Mesenchymal stem cell (in vitro differentiated cells and primary cell): Measurements from ENCODE around the gene PARN.
A peak's percentile ranks its signal among the peaks of the same experiment; 100 is the strongest.

Experiments
- DNase-seq: peaks from one replicate; pipeline ENCODE4 v3.0.0-alpha.2; 2013
- H2AFZ ChIP-seq: one replicate; pipeline ENCODE4 v1.6.1; 2013; ENCODE audit warnings: low read depth, mild to moderate bottlenecking, control low read depth, inconsistent platforms, low read length, moderate library complexity
- H2AK5ac ChIP-seq: 2 replicates; pipeline ENCODE4 v1.6.1; 2013; ENCODE audit warnings: low read length, moderate library complexity, mild to moderate bottlenecking, inconsistent platforms; ENCODE audit not compliant: severe bottlenecking
- H2BK120ac ChIP-seq: one replicate; pipeline ENCODE4 v1.6.1; 2013; ENCODE audit warnings: low read depth, mild to moderate bottlenecking, inconsistent platforms, low read length, moderate library complexity
- H2BK12ac ChIP-seq, 2 experiments: one replicate each; pipeline ENCODE4 v1.6.1; 2013; ENCODE audit warnings: inconsistent platforms in 2 of 2, low read length in 2 of 2, mild to moderate bottlenecking in 2 of 2, moderate library complexity in 2 of 2, control low read depth in 1 of 2
- H2BK15ac ChIP-seq: one replicate; pipeline ENCODE4 v1.6.1; 2013; ENCODE audit warnings: mild to moderate bottlenecking, low read depth, inconsistent platforms; ENCODE audit not compliant: poor library complexity, severe bottlenecking
- H2BK5ac ChIP-seq: 2 replicates; pipeline ENCODE4 v1.6.1; 2013; ENCODE audit warnings: low read depth, mild to moderate bottlenecking, low read length, control low read depth, inconsistent platforms; ENCODE audit not compliant: poor library complexity, severe bottlenecking
- H3K14ac ChIP-seq, 2 experiments: one replicate each; pipeline ENCODE4 v1.6.1; 2013; ENCODE audit warnings: inconsistent platforms in 2 of 2, low read length in 2 of 2, control low read depth in 1 of 2, mild to moderate bottlenecking in 1 of 2, moderate library complexity in 1 of 2
- H3K18ac ChIP-seq, 2 experiments: one replicate each; pipeline ENCODE4 v1.6.1; 2013; ENCODE audit warnings: inconsistent platforms in 2 of 2, low read length in 2 of 2, control low read depth in 1 of 2, low read depth in 1 of 2, mild to moderate bottlenecking in 1 of 2
- H3K23ac ChIP-seq, 2 experiments: one replicate each; pipeline ENCODE4 v1.6.1; 2013; ENCODE audit warnings: inconsistent platforms in 2 of 2, low read length in 2 of 2, mild to moderate bottlenecking in 2 of 2, moderate library complexity in 2 of 2, control low read depth in 1 of 2
- H3K27ac ChIP-seq: 2 replicates; pipeline ENCODE4 v1.5.1; 2013; ENCODE audit warnings: mild to moderate bottlenecking, moderate library complexity, low read length, control low read depth, inconsistent platforms; ENCODE audit not compliant: poor library complexity, severe bottlenecking
- H3K27me3 ChIP-seq, 2 experiments: 2 replicates each; pipeline versions ENCODE4 v1.6.1 to v1.7.0; 2013; ENCODE audit warnings: low read length in 2 of 2, mild to moderate bottlenecking in 2 of 2, moderate library complexity in 2 of 2, control low read depth in 1 of 2, inconsistent platforms in 1 of 2; ENCODE audit not compliant: control insufficient read depth in 1 of 2, insufficient read depth in 1 of 2
- H3K36me3 ChIP-seq, 2 experiments: 2 replicates each; pipeline versions ENCODE4 v1.6.1 to v1.7.0; 2013; ENCODE audit warnings: low read length in 2 of 2, control low read depth in 1 of 2, inconsistent platforms in 1 of 2, low read depth in 1 of 2, mild to moderate bottlenecking in 1 of 2; ENCODE audit not compliant: insufficient read depth in 2 of 2, control insufficient read depth in 1 of 2
- H3K4ac ChIP-seq, 2 experiments: one replicate each; pipeline ENCODE4 v1.6.1; 2013; ENCODE audit warnings: inconsistent platforms in 2 of 2, low read length in 2 of 2, mild to moderate bottlenecking in 2 of 2, moderate library complexity in 2 of 2, control low read depth in 1 of 2, low read depth in 1 of 2
- H3K4me1 ChIP-seq: 2 replicates; pipeline ENCODE4 v1.6.1; 2013; ENCODE audit warnings: low read depth, low read length, control low read depth; ENCODE audit not compliant: control insufficient read depth, insufficient read depth
- H3K4me2 ChIP-seq: 2 replicates; pipeline ENCODE4 v1.6.1; 2013; ENCODE audit warnings: low read length, mild to moderate bottlenecking, inconsistent platforms; ENCODE audit not compliant: poor library complexity, severe bottlenecking
- H3K4me3 ChIP-seq, 2 experiments: 2 replicates each; pipeline versions ENCODE4 v1.5.1 to v1.7.0; 2013; ENCODE audit warnings: low read length in 2 of 2, mild to moderate bottlenecking in 2 of 2, control low read depth in 1 of 2, low read depth in 1 of 2; ENCODE audit not compliant: insufficient read depth in 1 of 2
- H3K79me1 ChIP-seq: replicated peaks from 2 replicates; pipeline ENCODE4 v1.6.1; 2013; ENCODE audit warnings: mild to moderate bottlenecking, control low read depth, low read length, inconsistent platforms; ENCODE audit not compliant: poor library complexity, severe bottlenecking
- H3K9ac ChIP-seq: 2 replicates; pipeline ENCODE4 v1.7.0; 2013; ENCODE audit warnings: mild to moderate bottlenecking, low read length, moderate library complexity
- H3K9me3 ChIP-seq: 2 replicates; pipeline ENCODE4 v1.7.0; 2013; ENCODE audit warnings: mild to moderate bottlenecking, low read length; ENCODE audit not compliant: control insufficient read depth
- H4K8ac ChIP-seq: one replicate; pipeline ENCODE4 v1.6.1; 2013; ENCODE audit warnings: inconsistent platforms, mild to moderate bottlenecking, low read length, moderate library complexity
- H4K91ac ChIP-seq: one replicate; pipeline ENCODE4 v1.6.1; 2013; ENCODE audit warnings: mild to moderate bottlenecking, low read length, inconsistent platforms
- WGBS: methylation state at CpG from one replicate; pipeline ENCODE4 v1.1.7; 2013; ENCODE audit warnings: mixed read lengths; 5-methylcytosine and 5-hydroxymethylcytosine counted together

Gene PARN

GRCh38 chr16:14438256-14438655 lies 191.8 kb downstream of the PARN start:
- H3K27ac ChIP-seq: no peak overlapping the region
- WGBS: 100% methylated on average over 1 of the region's 1 CpG
- H2AFZ ChIP-seq: no peak overlapping the region
- no peaks in the 10 kb centered on the region for H3K9me3 ChIP-seq
- H4K8ac ChIP-seq: no peak overlapping the region
- H2BK5ac ChIP-seq: no peak overlapping the region
- H2BK12ac ChIP-seq: no peak overlapping the region
- H2BK120ac ChIP-seq: no peak overlapping the region
- H3K14ac ChIP-seq: no peak overlapping the region
- H3K18ac ChIP-seq: no peak overlapping the region
- no peak overlapping the region for H2BK15ac ChIP-seq
- H3K9ac ChIP-seq: no peak overlapping the region
- H3K36me3 ChIP-seq: peaks cover 7 to 9% of the 10 kb centered on the region in 2 experiments
- H3K4ac ChIP-seq: no peak overlapping the region
- H3K23ac ChIP-seq: no peak overlapping the region
- no peak overlapping the region for H4K91ac ChIP-seq
- no peak overlapping the region for H2AK5ac ChIP-seq
- no peak overlapping the region for H3K4me3 ChIP-seq
- peaks cover 3% of the 10 kb centered on the region for H3K4me1 ChIP-seq
- no peaks in the 10 kb centered on the region for H3K27me3 ChIP-seq
- no peak for DNase-seq
- no peak overlapping the region for H3K4me2 ChIP-seq
- H3K79me1 ChIP-seq: peaks cover 1% of the 10 kb centered on the region

- WGBS: 91% methylated on average over 7 of the region's 7 CpGs
- Histone ChIP-seq H3K4me2 (no peak overlapping the region), H3K36me3 (peaks cover 7 to 10% of the 10 kb centered on the region in 2 experiments), H2BK15ac (no peak overlapping the region), H3K4me1 (peaks cover 3% of the 10 kb centered on the region), H3K14ac (no peak overlapping the region), H4K8ac (no peak overlapping the region), H3K9ac (no peak overlapping the region), H3K27ac (no peak overlapping the region), H3K4me3 (no peak overlapping the region), H2BK12ac (no peak overlapping the region), H3K27me3 (no peaks in the 10 kb centered on the region), H2BK5ac (no peak overlapping the region), H2BK120ac (no peak overlapping the region), H3K9me3 (no peaks in the 10 kb centered on the region), H2AK5ac (no peak overlapping the region), H3K4ac (no peak overlapping the region), H2AFZ (no peak overlapping the region), H3K79me1 (peaks cover 1% of the 10 kb centered on the region), H4K91ac (no peak overlapping the region), H3K18ac (no peak overlapping the region), H3K23ac (no peak overlapping the region)
- no peak for DNase-seq
Measured at GRCh38 chr16:14437426-14437825, 192.6 kb downstream of the PARN start.

- no peak overlapping the region for H3K14ac ChIP-seq
- H3K79me1 ChIP-seq: peaks cover 1% of the 10 kb centered on the region
- no peak overlapping the region for H3K9ac ChIP-seq
- no peak for DNase-seq
- H2BK15ac ChIP-seq: no peak overlapping the region
- no peak overlapping the region for H3K18ac ChIP-seq
- H3K36me3 ChIP-seq: peaks cover 7 to 13% of the 10 kb centered on the region in 2 experiments
- H4K8ac ChIP-seq: no peak overlapping the region
- no peak overlapping the region for H2BK120ac ChIP-seq
- peak overlapping the region in 1 of 2 experiments; percentile 2 for H3K4ac ChIP-seq
- no peak overlapping the region for H4K91ac ChIP-seq
- H3K4me2 ChIP-seq: no peak overlapping the region
- H2BK5ac ChIP-seq: no peak overlapping the region
- no peaks in the 10 kb centered on the region for H3K27me3 ChIP-seq
- H3K4me1 ChIP-seq: peaks cover 3% of the 10 kb centered on the region
- no peak overlapping the region for H2AFZ ChIP-seq
- no peak overlapping the region for H2BK12ac ChIP-seq
- H3K27ac ChIP-seq: no peak overlapping the region
- no peak overlapping the region for H2AK5ac ChIP-seq
- H3K23ac ChIP-seq: no peak overlapping the region
- no peaks in the 10 kb centered on the region for H3K9me3 ChIP-seq
- no peak overlapping the region for H3K4me3 ChIP-seq
- 95% methylated on average over 13 of the region's 13 CpGs for WGBS
Measured at GRCh38 chr16:14436401-14436955, 193.6 kb downstream of the PARN start.

- H3K4ac ChIP-seq: no peak overlapping the region
- no peak overlapping the region for H4K8ac ChIP-seq
- no peak overlapping the region for H2BK12ac ChIP-seq
- no peak overlapping the region for H2BK15ac ChIP-seq
- H2BK120ac ChIP-seq: no peak overlapping the region
- H3K27me3 ChIP-seq: no peaks in the 10 kb centered on the region
- no peak overlapping the region for H2BK5ac ChIP-seq
- H3K4me3 ChIP-seq: no peak overlapping the region
- no peak for DNase-seq
- H3K23ac ChIP-seq: no peak overlapping the region
- H3K79me1 ChIP-seq: peaks cover 1% of the 10 kb centered on the region
- no peaks in the 10 kb centered on the region for H3K9me3 ChIP-seq
- no peak overlapping the region for H3K4me2 ChIP-seq
- peaks cover 9 to 13% of the 10 kb centered on the region in 2 experiments for H3K36me3 ChIP-seq
- H3K14ac ChIP-seq: no peak overlapping the region
- peaks cover 2% of the 10 kb centered on the region for H3K4me1 ChIP-seq
- no peak overlapping the region for H4K91ac ChIP-seq
- no peak overlapping the region for H2AFZ ChIP-seq
- no peak overlapping the region for H3K18ac ChIP-seq
- no peak overlapping the region for H2AK5ac ChIP-seq
- H3K27ac ChIP-seq: no peak overlapping the region
- WGBS: 86% methylated on average over 7 of the region's 8 CpGs
- no peak overlapping the region for H3K9ac ChIP-seq
Measured at GRCh38 chr16:14434860-14435259, 195.2 kb downstream of the PARN start.
